NCI-H748 treated with DMSO at 0.1 percent for 48 hours (cell line): ENCODE results near the gene BARHL1.
"Not testable (repeated sequence)": the region's sequence is repeated elsewhere in the genome, so short reads cannot be mapped to it uniquely, and the experiment has no call there.

Source experiments
- DNase-seq: peaks from one replicate; lab custom pipeline; 2025; lab: John Stamatoyannopoulos, UW

The BARHL1 gene

DNA sequence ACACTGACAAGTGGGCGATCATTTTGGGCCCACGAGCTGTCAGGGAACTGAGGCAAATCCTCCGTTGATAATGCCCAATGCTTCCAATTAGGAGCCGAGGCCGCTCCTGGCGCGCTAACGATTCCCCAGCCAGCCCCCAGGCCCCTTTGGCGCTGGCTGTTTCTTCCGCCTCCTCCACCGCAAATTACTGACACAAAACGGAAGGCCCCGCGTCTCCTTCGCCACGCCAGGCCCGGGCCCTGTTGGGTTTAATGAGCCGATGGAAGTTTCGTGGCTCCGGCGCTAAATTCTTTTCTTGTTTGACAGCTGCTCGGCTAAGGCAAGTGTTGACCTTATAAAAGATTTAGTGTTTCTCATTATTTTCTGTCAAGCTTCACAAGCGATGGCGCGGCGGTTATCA, 25.7 kb upstream of the BARHL1 start:
- no peak for DNase-seq

DNA sequence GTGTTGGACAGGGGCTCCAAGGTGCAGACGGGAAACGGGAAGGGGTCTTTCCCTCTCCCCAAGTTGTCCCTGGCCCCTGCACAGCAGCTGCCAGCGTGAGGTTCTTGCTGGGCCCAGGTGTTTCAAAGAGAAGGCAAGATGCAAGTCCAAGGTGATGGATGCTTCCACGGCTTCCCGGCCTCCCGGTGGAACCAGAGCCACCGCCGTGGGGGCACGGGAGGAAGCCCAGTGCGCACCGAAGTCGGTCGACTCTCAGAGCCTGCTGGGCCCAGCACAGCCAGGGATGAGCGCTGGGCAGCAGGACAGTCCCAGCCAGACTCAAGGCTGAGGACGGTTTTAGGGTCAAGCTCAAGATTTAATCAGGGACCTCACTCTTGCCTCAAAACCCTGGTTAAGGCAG, 25.2 kb upstream of the BARHL1 start:
- no peak for DNase-seq

DNA sequence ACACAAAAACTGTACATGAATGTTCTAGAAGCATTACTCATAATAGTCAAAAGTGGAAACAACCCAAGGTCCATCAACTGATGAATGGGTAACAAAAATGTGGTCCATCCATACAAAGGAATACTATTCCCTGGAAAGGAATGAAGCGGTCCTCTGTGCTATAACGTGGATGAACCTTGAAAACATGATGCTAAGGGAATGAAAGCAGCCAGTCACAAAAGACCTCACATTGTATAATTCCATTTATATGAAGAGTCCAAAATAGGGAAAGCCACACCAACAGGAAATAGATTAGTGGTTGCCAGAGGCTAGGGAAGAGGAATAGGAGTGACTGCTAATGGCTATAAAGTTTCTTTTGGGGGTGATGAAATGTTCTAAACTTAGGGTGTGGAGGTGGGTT, 22.7 kb upstream of the BARHL1 start:
- no peak for DNase-seq

DNA sequence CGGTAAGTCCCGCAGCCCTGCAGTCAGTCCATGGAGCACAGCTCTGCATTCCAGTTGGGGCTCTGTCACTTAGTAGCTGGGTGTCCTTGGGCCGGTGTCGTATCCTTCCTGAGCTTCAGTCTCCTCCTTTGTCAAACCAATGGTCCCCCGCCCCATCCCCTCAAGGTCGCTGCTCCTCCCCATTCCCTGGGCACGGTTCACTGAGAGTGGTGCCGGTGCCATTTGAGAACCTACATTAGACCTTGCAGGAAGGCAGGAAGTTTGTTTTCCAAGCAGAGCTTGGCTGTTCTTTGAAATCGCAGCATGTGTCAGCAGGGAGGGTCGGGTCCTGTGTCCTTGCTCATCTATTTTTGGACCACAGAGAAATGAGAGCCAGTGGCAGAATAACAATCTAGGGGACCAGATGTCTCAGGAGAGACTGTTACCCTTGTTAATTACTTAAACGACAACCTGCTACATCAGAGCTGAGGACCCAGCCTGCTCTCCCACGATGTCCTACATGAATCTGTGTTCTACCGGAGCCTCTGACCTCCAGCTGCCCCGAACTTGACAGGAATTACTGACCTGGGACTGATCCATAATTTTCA, 21.7 kb upstream of the BARHL1 start:
- no peak for DNase-seq

DNA sequence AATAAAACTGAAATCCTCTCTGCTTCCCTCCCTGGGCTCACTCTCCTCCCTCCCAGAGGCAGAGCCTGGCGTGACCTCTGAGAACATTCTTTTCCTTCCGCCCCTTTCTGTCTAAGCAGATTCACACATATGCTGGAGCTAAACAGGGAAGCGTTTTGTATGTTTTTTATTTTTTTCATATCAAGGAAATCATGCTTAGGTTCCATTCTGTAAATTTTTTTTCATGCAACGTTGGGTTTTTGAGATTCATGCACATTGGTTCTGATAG, 20.2 kb upstream of the BARHL1 start:
- no peak for DNase-seq

DNA sequence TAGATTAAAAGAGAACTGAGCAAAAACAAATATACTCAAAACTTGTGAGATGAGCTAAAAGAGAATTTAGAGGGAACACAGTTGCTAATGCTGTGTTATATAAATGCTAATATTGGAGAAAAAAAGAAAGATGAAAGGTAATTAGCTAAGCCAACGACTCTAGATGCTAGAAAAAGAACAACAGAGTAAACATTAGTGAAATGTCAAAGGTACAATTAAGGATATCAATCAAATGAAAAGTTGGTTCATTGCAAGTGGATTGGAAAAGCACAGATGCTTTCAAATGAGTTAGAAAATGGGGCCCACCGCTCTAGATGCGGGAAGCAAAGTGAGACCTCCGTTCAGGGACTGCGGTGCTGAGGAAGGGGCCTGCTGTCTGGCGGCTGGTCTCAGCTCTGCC, 17.9 kb upstream of the BARHL1 start:
- no peak for DNase-seq

DNA sequence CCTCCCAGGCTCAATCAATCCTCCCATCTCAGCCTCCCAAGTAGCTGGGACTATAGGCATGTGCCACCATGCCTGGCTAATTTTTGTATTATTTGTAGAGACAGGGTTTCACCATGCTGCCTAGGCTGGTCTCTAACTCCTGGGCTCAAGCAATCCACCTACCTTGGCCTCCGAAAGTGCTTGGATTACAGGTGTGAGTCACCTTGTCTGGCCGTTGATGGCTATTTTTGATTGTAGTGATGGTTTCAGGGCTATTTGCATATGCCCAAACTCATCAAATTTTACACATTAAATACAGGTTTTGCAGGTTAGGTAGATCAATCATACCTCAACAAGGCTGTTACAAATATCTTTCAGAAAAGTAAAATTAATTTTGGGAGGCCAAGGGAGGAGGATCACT, 13.6 kb upstream of the BARHL1 start:
- DNase-seq: not testable (repeated sequence)

DNA sequence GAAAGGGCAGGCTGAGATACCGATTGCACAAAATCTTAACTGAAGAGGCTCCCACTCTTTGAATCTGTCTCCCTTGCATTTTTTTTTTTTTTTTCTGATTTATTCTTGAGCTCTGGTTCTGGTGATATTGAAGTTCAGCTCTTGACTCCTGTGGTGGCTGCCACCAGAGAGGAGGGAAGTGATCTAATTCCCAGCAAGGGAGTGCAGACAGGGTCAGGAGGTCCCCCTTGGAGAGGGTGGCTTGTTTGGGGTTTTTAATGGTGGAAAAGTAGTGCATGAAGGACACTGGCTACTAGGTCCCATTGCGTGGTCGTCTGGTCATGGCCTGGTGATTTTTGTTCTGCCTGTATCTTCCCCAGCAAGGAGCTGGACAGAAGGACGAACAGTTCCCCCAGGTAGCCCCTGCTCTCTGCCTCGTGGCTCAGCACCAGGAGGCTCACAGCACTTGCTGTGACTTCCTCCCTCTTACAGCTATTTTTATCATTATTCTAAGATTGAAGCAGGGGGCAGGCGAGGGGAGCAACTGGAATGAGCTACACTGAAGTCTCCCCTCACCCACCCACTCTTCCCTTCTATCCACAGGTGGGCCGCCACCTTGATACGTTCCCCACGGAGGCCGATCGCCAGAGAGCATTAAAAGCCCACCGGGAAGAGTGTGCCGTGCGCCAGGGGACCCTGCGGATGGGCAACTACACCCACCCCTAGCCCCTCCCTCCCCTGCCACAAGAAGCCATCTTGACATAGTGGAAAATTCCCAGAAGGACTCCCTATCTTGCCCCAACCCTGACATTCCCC, 10.4 kb upstream of the BARHL1 start:
- DNase-seq: no peak

DNA sequence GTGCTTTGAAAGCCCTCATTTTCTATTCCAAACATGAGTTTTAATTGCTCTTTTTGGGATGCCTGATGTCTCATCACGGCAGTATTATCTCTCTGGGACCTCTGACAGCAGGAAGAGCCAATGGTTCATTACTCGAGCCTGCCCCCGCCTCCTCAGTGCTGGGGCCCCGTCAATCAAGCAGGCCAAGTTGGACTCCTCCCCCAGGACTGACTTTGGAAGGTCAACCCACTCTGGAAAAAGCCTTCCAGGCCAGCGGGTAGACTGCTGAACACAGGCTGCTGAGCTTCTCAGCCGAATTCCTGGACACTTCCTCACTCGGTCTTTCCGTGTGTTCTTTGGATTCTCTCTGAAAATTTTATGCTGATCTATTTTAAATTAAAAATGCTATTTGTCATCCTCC, 9.5 kb upstream of the BARHL1 start:
- no peak for DNase-seq

DNA sequence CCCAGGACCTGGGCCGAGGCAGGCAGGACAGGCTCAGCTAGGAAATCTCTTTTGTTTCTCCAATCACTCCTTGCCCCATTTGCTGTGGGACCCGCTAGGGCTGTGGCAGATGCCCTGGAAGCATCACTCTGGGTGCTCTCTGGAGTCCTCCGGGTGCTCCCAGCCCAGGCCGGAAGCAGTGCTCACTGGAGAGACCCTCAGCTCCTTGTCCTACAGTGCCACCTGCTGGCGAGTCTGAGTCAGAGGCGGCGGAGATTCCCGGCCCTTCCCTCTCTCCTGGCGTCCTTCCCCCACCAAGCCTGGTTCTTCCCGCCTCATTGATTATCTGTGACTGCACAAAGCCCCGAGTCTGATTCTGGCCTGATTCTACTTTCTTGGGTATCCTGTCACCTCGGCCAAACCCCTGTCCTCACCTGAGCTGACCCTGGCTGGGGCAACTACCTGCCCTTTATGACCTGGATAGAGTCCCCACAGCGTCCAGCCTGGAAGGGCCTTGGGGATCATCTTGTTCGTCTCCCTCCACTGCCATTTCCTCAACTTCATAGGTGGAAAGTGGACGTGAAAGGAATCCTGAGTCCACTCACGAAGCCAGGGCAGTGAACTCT, 7.3 kb upstream of the BARHL1 start:
- DNase-seq: peak; percentile 72

DNA sequence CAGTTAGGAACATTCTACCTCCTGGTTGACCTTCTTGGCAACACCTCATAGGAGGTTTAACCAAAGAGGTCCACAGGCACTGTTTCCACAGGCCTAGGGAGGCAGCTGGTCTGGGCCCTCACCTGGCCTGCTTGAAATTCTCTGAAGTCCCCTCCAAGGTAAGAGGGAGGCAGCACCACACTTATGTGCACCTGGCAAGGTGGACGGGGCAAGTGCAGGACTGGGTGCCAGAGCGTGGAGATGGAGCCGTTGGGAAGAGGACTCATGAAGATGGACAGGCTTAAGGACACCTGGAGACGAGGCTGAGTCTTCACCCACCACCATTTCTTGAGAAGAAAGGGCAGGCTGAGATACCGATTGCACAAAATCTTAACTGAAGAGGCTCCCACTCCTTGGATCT, 6.6 kb upstream of the BARHL1 start:
- no peak for DNase-seq

DNA sequence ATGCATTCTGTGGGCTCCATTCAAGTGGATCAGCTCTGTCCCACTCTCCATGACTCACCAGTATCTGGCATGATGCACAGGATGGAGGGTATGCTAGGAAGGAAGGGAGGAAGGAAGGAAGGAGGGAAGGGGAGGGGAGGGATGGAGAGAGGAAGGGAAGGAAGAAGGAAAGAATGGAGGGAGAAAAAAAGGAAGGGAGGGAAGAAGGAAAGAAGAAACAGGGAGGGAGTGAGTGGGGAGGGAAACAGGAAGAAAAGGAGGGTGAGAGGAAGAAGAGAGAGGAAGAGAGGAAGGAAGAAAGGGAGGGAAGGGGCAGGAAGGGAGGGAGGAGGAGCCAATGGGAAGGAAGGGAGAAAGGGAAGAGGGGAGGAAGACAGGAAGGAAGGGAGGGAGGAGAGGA, 5.3 kb upstream of the BARHL1 start:
- DNase-seq: no peak

DNA sequence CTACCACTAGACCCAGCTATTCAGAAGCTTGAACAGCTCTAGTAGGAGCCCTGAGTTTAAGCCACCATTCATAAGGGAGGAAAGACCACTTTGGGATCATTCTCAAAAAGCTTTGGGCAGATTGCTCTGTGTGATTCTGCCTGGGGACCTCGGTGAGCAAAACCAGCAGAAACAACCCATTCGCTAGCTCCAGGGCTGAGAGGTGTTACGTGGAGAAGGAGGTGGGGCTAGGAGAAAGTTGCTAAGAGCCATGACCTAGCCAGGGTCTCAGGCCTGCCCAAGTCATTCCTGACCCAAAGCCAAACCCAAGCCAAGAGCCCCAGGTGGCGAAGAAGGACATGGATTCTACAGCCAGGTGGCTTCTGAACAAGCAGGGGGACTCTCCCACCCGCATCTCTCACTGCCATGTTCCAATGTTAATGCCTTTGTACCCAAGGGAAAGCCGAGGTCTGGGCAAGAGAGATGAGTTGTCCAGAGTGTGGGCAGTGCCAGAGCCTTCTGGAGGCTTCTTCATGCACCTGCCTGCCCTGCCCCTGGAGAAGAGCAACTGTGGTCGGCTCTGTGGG, 4.0 kb upstream of the BARHL1 start:
- DNase-seq: no peak

DNA sequence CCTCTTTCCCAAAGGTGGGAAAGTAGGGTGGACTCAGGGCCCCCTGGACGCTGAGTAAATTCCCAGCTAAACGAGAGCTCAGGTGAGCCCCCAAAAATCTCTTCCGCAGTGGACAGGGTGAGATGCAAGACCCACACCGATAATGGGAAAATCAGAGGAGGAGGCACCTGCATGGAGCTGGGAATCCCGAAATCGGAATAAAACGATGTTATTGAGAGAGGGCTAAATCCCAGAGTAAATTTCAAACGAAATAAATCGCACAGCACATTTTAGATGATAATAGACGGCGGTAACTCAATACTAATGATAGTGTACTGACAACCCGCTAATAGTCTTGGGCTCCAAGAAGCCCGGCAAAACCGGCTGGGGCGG, 3.0 kb upstream of the BARHL1 start:
- no peak for DNase-seq

DNA sequence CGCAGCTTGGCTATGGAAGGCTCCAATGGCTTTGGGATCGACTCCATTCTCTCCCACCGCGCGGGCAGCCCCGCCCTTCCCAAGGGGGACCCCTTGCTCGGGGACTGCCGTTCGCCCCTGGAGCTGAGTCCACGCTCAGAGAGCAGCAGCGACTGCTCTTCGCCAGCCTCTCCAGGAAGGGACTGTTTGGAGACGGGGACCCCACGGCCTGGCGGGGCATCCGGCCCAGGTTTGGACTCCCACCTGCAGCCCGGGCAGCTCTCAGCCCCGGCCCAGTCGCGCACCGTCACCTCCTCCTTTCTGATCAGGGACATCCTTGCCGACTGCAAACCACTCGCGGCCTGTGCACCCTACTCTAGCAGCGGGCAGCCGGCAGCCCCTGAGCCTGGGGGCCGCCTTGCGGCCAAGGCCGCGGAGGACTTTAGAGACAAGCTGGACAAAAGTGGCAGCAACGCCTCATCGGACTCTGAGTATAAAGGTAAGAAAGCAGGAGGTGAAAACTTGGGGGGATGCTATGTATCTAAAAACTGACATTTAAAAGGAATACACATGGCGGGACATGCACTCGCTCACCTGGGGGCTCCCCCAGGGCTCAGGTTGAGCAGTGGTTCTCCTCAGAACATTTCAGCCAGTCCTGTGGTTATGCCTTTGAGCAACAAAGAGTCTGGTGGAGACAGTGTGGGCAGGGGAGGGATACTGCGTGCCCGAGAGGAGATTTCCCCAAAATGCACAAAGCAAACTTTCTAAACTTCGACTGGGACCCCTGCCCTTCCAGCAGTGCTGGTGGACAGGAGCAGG, 579 bp downstream of the BARHL1 start:
- DNase-seq: no peak

DNA sequence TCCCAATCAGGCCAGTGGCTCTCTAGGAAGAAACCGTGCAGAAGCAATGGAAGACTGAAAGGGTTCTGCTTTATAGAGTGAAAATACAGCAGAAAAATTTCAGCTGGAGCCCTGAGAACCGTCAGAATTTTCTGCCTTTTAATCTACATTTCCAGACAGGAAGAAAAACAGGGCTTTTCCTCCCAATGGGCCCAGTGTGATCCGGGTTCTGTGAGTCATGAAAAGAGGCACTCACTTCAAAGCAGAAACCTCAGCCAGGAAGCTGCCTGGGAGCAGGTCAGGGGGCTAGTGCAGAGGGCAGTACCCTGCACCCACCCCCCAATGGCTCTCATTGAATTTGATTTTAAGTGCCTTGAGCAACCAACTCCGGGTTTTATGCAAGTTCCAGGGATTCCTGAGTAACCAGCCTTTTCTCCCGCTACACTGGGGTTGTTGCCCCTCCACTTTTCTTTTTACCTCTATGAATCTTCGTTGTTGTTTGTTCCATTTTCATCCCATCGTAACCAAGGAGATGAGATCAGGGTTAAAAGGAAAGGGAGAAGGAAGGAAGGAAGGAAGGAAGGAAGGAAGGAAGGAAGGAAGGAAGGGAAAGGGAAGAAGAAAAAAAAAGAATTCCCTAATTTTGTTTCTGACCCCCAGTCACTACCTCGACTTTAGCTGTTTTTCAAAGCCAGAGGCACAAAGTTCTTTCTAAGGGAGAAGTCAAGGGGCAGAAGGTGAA, 1.3 kb downstream of the BARHL1 start:
- DNase-seq: no peak

DNA sequence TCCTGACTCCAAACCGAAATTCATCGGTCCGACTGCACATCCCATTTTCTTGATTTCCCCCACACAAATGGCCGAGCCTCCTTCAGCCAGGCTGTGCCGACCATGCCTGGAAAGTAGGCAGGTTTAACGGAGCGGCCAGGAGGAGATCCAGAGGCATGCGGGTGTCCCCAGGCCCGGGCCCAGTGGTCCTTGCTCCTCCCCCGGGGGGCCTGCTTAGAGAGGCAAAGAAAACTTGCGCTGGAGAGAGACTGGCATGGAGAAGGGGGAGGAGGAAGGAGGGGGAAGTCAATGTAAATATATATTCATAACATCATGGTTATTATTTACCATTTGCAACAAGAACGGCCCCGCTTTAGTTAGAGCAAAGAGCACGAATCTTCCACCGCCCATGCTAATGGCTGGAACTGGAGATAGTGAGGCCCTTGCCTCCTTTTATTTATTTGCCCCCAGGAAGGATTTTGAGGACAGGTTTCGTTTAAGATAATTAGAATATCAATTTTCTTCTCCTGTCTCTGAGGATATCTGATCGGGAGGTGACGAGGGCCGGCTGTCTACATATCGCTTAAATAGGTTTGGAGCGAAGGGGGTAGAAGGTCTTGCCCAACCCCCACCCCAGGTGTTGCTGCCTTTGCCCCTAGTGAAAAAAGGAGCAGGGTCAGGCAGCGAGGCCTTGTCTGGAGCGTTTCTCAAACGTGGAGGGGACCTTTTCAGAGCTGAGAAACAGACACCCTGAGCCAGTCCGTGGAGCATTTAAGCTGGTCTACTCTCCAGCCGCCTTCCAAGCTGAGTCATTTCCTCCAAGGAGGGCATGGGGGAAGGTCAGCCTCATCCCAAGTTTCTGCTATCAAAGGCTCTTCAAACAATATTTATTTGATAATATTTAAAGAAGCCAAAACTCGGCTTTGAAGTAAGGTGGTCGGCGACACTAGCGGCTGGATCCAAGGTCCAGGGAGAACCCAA, 2.5 kb downstream of the BARHL1 start:
- no peak for DNase-seq

DNA sequence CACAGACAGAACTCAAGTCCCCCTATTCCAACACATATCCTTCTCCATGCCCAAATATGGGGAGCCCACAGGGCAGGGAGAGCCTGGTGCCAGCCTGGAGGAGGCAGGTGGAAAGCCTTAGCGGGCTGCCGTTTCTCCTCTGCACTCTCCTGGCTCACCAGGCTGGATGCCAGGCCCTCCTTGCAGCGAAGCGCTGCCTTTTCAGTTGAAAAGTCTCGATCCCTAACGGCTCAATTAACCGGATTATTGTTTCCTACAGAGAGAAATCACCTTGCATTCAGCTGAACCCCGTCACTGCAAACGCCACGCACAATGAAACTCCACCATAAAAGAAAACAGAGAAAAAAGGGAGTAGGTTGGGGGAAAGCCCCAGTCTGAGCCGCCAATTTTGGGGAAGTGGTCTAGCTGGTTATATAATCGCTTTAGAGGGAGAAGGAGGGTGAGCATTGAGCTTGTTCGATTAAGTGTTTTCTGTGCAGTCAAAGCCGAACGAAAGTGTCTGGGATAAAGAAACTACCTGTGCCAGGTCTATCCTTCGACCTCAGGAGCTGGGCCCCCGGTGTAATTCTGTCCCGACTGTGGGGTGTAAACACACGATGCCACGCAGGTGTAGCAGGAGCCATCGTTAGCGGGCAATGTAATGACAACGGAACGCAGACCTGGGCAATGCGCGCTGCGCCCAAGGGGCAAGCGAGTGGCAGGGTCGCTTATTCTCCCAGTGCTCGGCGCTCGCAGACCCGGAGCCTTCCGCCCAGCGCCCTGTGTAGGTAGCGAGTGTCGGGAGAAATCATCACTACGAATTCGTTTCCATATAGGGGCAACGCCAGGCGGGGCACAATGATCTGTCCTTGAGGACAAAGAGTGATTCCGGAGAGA, 3.8 kb downstream of the BARHL1 start:
- DNase-seq: peak; percentile 26

DNA sequence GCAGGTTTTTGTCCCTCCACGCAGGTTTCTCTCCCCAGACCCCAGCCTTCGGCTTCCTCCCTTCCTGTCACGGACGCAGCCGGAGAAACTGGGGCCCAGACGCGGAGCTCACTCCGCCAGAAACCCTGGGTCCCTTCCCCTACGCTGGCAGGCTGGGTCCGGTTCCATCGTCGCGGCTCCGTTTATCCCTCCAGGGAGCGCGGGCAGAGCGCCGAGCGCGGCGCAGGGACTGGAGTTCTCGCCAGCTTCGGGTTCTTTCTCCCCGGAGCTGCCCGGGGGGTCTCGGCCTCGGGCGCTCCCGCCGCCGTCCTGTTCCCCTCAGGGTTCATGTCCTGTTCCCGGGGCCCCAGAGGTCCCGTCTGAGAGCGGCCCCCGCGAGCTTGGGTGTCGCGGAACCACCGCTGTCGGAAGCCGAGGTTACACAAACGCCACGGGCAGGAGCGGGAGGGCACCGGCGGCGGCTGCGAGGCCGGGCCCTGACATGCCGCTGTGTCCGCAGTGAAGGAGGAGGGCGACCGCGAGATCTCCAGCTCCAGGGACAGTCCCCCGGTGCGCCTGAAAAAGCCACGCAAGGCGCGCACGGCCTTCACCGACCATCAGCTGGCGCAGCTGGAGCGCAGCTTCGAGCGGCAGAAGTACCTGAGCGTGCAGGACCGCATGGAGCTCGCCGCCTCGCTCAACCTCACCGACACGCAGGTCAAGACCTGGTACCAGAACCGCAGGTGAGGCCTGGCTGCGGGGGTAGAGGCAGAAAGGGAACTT, 4.6 kb downstream of the BARHL1 start:
- DNase-seq: no peak
